Stimulated activated CD8-positive, alpha-beta memory T cell treated with anti-CD3 and anti-CD28 coated beads, Interleukin-4, amount 100 ng/mL, for 4 hours (primary cell): ENCODE data around the gene BFSP2.
"Not testable (repeated sequence)": the region's sequence is repeated elsewhere in the genome, so short reads cannot be mapped to it uniquely, and the experiment has no call there.

Experiments used
- DNase-seq, 2 donors: peaks; one replicate each; pipeline ENCODE4 v3.0.0-alpha.2; 2020; ENCODE audit warnings: low read depth in 2 of 2, low spot score in 1 of 2

The BFSP2 gene

DNA sequence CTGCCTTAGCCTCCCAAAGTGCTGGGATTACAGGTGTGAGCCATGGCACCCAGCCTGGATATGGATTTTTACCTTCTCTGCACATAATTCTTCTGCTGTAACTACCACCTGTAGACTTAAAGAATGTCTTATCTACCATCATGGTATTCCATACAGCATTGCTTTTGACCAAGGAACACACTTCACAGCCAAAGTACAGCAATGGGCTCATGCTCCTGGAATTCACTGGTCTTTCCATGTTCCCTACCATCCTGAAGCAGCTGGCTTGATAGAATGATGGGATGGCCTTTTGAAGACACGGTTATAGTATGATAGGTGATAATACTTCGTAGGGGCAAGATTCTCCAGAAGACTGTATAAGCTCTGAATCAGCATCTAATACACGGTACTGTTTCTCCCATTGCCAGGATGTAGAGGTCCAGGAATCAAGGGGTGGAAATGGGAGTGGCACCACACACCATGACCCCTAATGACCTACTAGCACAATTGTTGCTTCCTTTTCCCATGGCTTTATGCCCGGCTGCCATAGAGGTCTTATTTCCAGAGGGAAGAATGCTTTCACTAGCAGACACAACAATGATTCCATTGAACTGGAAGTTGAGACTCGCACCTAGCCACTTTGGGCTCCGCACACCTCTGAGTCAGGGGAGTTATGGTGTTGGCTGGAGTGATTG lies 112.7 kb downstream of the BFSP2 start:
- DNase-seq, result no peak

DNA sequence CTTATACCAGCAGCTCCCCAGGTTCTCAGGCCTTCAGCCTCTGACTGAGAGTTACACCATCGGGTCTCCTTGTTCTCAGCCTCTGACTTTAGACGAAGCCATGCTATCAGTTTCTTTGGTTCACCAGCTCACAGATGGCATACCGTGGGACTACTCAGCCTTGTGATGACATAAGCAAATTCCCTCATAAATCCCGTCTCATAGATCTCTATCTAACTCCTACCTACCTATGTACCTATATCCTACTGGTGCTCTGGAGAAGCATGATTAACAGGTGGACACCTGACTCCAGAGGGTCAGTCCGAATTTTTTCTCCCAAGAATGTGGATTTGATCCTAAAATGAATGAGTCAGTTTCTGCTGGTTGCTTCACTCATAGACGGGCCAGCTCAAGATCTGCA lies 114.6 kb downstream of the BFSP2 start:
- no peak for DNase-seq

DNA sequence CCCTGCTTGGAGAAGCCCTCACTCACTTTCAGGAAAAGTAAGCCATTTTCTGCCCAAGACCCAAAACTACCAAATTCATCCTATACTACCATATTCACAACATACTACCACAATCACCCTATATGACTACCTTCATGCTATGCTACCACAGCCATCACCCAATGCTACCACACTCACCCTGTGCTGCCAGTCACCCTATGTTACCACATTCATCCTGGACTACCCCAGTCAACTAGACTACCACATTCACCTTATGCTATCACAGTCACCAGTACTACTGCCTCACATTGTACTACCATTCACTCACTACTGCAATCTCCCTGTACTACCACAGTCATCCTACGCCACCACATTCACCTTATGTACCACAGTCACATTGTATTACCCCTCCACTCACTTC lies 115.3 kb downstream of the BFSP2 start:
- no peak for DNase-seq

DNA sequence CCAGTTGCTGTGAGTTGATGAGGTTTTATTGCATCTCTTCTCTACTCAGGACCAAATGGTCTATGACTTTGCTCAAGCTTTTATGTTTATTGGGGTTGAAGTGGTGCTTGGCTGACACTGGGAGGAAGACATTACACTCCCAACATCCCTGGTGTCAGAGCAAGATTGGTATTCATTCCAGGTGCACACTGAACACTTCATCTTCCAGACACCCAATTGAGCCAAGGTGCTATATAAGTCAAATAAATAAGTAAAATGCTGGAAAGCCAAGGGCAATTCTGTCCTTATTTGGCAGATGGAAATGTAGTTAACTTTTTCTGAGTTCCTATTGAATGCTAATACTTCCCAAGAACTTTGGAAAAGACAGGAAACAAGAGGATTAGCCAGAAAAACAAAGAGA lies 120.4 kb downstream of the BFSP2 start:
- DNase-seq, result no peak

DNA sequence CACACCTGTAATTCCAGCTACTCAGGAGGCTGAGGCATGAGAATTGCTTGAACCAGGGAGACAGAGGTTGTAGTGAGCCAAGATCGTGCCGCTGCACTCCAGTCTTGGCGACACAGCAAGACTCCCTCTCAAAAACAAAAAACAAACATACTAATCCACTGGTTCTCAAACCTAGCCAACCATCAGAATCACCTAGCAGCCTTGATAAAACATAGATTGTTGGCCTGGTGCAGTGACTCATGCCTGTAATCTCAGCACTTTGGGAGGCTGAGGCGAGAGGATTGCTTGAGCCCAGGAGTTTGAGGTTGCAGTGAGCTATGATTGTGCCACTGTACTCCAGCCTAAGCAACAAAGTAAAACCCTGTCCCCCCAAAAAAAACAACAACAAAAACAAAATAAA lies 121.1 kb downstream of the BFSP2 start:
- DNase-seq, result not testable (repeated sequence)

DNA sequence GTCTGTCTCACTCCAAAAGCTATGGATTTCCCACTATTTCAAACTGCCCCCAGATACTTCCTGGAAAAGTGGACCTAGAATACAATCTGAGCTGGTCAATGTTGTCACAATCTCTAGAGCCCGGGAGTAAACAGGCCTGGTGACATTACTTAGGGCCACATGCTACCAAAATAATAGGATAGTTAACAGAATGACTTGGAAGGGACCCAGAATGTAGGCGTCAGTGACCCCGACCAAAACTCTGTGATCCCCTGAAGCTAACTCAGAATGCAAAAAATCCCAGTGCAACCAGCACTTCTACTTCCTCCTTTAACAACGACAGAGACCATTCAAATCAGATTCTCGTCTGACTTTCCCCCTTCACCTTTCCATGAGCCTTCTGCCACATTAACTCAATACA lies 122.1 kb downstream of the BFSP2 start:
- DNase-seq, result no peak

DNA sequence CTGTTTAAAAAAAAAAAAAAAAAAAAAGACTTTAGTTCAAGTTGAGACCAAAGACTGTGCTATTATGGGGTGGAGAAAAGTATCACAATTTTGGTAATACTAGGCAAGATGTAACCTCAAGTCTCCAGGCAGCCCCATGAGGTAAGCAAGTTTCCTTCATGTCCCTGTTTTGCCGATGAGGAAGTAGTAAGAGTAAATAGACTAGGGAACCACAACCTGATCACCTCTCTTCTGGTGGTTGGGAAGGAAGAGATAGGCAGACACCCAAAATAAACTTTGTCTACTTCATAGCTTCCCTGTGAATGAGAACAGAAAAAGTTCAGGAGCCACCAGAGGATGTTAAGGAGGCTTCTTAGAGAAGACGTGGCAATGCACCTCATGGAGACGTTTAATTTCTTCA lies 123.9 kb downstream of the BFSP2 start:
- not testable (repeated sequence) for DNase-seq
